Superior temporal gyrus (tissue), 1 donor: ENCODE measurements around the gene BRSK2.

Experiments
- DNase-seq: peaks from one replicate; pipeline ENCODE4 v3.0.0-alpha.2; 2016; ENCODE audit errors: extremely low spot score

The BRSK2 gene

DNA sequence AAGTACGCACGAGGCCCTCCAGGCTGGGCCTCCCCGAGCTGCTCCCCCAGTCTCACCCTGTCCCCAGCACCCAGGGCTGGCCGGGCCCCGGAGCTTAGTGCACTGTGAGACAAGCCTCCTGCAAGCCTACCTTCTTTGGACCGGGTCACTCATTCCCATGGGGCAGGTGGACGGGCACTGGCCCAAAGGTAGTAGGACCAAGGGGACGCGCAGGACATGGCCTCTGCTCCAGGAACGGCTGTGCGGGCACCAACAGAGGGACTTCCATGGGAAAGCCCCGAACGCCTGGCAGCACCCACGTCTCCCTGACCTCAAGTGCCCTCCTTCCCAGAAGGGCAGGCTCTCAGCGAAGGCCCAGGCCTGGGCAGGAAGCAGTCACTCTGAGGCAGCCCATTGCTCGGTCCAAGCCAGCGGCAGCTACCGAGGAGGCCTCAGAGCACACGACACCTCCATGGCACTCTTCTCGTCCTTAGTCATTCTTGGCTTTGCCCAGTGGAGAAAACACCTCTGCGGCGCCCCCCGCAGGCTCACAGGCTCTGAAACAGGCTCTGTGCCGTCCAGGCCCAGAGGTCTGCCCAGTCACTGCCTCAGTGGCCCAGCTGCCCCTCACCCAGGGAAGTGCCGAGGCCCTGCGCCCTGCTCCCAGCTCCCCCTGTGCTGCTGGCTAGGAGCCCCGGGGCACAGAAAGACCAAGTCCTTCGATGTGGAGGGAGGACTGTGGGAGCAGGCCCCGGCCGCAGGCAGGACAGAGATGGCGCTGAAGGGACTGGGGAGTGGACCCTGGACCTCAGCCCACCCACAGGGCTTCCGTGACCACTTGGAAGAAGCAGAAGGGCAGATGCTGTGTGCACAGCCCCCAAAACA, 93.1 kb downstream of the BRSK2 start:
- no peak for DNase-seq

DNA sequence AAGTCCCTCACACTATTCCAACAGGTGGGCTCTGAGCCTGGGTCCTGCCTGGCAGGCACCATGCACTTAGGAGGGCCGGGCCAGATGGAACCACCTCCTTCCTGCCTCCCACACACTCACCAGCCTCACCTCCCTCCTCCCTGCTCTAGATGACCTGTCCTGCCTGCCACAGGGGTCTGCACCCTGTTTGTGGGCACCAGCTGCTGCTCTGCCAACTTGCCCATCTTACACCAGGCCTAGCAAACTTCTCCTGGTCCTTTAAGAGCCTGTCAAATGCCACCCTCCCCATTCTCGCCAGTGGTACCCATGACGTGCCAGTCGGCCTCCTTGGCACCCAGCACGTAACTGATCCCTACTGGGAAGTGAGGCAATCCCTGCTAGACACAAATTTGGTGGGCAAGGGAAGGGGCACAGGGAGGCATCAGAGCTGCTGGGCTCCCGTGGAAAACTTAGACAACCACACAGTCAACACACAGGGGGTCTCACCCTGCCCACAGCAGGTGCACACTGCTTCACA, 93.8 kb downstream of the BRSK2 start:
- DNase-seq: no peak

DNA sequence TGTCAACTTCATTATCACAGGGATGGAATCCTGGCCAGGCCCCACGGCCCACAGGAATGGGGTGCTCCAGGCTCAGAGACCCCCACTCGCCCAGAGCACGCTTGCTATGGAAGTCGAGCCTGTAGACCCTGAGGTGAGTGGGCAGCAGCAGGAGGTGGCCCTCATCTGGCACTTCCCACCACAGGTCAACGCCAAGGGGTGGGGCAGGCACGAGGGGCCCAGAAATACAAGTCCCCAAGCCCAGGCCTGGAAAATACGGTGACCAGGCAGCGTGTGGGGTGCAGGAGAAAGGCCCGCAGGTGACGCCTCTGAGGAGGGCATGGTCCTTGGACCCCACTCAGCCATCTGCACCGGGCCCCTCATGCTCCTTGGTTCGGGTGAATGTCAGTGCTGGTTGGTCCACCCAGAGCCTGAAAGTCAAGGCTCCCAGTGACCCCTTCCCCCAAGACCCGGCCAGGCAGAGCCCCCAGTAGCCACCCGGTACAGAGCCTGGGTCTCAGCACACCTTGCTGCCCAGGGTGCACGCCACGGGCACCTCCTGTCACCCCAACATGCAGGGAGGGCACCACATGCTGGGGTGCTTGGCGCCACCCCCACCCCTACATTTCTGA, 94.4 kb downstream of the BRSK2 start:
- no peak for DNase-seq

DNA sequence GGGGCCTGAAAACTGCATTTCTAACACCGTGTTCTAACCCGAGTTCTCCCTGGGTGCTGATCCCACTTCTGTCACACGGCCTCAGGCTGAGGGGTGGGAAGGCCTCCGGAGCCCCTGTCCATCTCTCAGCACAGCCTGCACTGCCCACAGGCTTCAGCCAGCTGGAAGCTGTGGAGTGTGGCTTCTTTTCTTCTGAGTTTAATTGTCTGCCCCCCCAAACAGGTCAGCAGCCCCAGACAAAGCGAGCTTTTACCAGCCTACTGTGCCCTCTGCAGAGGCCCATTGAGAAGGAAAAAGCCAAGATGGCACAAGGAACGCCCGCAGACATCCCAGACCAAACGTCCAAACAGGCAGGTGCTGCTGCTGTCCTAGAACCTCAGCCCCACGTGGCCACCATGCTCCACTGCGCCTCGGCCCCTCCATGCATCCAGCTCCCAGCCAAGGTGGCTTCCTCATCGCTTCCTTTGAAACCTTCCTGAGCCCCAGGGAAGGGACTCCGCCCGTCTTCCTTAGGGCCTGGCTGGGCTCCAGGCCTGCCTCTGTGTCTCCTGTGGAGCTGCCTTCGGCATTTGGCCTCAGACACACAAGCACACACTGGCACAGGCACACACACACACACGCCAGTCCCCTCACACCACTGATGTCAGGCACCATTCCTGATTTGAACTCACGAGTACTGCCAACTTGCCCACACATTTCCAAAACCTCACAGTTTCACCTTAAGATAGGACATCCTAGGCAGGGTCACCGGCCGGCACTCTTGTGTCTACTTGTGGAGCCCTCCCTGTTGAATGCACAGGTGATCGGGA, 95.2 kb downstream of the BRSK2 start:
- no peak for DNase-seq

DNA sequence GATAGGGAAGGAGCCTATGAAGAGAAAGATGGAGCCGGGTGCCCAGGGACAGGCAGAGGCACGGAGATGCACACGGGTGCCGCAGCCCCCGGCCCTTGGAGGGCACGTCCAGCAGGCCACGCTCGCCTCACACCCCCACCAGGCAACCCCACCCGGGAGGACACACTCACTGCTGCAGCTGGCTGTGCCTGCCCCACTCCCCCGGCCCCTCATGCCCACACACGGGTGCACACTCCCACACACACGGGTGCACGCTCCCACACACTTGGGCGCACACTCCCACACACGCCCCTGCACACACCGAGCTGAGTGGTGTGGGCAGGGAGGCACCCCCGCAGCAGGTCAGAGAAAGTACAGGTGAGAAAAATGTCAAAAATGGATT, 95.8 kb downstream of the BRSK2 start:
- DNase-seq: no peak

DNA sequence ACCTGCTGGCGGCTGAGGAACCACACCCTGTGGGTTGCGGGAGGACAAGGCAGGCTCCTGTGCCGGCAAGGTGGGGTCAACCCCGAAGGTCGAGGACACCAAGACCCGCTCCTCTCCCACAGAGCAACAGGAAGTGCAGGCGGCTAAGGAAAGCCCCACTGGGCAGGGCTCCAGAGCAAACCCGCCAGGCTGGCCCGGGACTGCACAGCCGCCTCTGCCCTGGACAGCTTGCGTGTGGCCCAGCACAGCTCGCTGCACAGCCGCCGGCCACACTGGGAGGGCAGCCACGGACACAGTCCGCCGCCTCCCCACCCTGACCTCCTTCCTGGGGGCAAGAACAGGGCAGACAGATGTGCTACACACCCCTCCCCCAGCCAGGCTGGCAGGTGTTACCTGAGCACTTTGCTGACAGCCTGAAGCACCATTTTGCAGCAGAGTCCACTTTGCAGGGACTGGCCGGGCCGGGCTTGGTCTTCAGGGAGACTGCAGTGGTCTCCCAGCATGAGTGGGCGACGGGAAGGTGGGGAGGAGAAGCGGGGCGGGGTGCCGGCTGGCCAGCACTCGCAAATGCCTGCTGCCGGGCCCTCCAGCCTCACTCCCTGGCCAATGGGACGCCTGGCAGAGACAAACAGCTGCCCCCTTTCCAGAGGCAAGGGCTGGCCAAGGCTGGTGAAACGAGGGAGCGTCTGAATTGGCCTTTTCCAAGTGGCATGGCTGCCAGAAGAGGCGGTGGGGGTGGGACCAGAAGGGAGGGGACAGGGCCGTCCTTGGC, 96.5 kb downstream of the BRSK2 start, which contains the start of gene MOB2:
Gene MOB2 (minus strand): TSS at position 726 of the 772 bp plus-strand sequence. CDS start 223 bp downstream, at position 503.
- no peak for DNase-seq

DNA sequence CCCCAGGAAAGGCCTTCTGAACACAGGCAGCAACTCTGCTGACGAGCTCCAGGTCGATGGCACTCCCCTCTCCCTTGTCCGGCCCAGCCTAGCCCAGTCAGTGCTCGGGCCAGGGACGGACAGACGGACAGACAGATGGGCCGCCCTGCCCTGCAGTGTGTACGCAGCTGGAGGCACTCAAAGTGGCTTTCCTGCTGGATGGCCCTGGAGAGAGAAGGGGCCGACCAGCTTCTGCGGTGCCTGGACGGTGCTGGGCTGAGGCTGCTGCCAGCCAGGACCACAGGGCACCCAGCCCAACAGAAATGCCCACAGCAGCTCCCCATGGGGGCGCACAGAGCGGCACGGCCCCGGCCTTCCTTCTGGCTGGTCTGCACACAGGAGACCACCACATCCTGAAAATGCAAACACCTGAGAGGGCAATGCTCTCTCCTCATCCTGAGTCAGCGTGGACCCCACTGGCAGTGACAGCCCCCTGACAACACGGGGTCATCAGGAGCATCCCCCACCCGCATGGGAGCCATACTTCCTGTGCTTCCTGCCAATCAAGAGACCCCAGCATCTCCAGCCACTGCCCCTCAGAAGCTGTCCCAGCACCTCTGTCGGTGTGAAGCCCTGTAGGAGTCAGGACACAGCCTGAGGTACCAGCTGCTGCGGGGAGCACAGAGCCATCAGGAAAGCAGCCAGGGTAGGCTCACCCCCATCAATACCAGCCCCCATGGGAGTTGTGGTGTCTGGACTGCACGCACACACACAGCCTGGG, 97.5 kb downstream of the BRSK2 start:
- no peak for DNase-seq

DNA sequence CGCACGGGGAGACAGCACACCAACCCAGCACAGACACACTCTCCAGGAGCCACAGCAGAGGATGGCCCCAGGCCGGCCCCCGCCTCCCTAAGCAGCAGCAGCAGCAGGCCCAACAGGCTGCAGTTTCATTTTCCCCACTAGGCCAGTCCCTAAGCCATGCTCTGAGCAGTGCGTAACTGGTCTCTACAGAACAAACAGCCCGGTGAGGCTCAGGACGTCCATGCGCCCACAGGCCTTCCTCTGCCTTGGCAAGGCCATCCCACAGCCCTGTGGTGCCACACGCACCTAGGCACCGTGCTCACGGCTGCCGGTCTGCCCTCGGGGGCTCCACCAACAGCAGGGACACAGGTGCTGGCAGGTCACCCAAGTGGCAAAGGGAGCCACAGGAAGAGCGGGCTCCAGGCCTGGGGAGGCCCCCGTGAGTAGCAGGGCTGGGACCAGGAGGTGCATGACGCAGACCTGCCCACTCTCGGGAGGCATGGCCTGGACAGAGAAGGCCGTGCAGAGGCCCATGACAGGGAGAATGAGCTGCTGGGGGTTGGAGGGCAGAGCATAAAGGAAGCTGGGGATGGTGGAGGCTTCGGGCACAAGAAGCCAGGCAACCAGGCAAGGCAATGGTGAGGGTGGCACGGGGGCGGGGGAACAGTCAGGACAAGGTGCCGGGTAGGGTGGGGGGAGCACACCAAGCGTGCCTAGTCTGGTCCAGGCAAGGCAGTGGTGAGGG, 98.3 kb downstream of the BRSK2 start:
- DNase-seq: no peak

DNA sequence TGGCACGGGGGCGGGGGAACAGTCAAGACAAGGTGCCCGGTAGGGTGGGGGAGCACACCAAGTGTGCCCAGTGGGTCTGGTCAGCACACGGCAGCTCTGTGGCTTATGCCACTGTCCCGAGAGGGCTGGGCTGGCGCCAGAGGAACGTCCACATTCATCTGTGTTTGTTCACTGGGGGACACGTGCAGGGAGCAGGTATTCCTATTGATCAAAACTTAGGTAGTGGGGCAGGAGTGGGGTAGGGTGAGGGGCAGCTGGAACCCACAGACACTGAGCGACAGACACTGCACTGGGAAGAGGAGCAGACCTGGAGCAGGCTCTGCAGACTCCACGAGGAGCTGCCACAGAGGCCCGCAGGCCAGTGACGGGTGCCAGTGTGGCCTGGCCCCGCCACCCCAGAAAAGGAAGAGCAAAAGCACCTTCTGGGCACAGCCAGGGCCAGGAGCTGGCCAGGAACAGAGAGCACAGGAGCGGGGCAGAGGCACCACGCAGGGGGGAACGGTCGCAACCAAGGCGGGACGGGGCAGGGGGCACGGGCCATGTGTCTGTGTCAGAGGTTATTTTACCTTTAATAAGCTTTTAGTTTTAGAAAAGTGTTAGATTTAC, 98.9 kb downstream of the BRSK2 start:
- no peak for DNase-seq

DNA sequence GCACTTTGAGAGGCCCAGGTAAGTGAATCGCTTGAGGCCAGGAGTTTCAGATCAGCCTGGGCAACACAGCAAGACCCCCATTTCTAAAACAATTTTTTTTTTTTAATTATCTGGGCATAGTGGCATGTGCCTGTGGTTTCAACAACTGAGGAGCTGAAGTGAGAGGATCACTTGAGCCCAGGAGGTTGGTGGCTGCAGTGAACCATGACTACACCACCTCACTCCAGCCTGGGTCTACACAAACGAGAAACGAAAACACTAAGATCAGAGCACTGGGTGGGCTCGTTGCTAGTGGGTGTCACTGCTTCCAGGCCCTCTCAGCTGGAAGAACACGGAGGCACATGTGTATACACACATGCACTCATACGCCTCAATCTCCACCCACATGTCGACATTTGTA, 100.9 kb downstream of the BRSK2 start:
- no peak for DNase-seq

DNA sequence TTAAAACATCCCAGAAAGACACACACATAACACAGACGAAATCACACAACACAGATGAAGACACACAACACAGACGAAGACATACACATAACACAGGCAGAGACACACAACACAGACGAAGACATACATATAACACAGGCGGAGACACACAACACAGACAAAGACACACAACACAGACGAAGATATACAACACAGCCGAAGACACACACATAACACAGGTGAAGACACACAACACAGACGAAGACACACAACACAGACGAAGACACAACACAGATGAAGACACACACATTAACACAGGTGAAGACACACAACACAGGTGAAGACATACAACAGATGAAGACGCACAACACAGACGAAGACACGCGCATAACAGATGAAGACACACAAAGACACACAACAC, 101.6 kb downstream of the BRSK2 start:
- DNase-seq: no peak

DNA sequence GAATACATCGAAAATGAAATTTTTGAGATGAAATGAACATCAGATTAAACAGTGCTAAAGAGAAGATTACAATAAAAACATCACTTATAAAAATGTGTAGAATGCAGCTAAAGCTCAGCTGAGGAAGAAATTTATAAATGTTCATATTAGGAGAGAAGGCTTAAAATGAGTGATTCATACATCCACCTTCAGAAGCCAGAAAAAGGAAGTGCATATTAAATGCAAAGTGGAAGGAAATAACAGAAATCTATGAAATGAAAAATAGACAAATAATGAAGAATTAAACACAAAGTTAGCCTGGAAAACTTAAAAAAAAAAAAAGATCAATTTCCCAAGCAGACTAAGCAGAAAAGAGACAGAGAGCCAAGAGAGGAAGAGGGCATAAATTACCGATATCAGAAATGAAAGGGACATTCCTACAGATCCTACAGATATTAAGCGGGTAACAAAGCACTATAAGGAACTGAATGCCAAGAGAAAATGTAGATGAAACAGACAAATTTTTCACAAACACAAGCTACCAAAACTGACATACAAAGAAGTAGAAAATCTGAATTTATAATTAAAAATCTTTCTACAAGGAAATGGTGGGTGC, 104.0 kb downstream of the BRSK2 start:
- no peak for DNase-seq

DNA sequence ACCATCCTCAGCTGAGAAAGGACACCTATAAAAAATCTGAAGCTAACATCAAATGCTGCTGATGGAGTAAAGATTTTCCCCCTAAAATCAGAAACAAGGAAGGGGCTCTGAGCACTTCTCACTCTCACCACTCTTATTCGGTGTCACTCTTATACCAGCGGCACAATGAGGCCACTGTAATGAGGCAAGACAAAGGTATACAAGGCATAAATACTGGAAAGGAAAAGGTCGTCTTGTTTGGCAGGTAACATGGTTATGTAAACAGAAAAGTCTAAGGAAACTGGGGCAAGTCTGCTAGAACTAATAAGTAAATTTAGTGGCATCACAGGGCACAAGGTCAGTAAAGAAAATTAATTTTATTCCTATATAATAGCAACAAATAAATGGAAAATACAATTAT, 104.9 kb downstream of the BRSK2 start:
- no peak for DNase-seq

DNA sequence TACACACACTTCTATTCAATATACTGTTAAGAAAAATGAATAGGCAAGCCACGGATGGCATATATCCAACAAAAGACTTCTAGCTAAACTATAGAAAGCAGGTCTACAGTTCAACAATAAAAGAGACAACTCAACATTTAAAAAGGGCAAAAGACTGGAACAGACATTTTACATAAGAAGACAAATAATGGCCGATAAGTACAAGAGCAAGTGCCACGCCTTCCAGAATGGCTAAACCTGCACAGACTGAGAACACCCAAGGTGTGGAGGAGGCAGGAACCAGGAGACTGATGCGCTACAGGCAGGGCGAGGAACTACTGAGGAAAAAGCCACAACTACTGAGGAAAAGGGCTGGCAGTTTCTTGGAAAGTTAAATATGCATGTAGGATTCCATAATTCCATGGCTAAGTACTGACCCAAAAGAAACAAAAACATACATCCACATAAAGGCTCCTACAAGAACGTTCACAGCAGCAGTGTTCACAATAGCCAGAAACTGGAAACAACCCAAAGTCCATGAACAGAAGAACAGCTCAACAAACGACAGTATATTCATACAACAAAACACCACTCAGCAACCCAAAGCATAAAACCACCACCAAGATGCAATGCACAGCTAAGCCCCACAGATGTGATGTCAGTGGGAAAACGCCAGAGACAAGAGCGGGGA, 106.5 kb downstream of the BRSK2 start:
- DNase-seq: no peak

DNA sequence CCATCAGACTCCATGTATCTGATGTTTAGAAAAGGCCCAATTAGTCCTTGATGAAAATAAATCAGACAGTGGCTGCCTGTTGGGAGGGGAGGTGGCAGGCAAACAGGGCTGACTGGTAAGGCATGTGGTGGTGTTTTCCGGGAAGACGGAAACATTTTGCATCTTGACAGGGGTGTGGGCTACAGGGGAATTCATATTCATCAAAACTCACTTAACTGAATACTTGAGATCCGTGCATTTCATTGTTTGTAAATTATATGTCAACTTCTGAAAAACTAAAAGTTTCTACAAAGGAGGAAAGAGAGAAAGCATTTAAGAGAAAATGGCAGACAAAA, 107.0 kb downstream of the BRSK2 start:
- no peak for DNase-seq

DNA sequence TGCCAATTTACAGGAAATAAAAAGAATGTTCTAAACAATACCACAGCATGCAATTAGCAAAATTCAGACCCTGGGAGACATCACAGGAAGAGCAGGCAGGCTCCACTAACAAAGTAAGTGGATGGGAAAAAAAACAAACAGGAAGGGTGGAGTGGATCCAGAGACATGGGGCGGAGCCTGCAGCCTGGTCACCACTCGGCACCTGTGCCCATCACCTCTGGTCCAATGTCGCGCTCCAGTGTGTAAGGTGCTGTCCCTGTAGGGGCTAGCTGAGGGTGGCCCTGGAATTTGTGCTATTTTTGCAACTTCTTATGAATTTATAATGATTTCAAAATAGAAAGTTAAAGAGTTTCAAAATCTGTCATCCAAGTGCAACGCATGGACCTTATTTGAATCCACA, 107.9 kb downstream of the BRSK2 start:
- DNase-seq: no peak

DNA sequence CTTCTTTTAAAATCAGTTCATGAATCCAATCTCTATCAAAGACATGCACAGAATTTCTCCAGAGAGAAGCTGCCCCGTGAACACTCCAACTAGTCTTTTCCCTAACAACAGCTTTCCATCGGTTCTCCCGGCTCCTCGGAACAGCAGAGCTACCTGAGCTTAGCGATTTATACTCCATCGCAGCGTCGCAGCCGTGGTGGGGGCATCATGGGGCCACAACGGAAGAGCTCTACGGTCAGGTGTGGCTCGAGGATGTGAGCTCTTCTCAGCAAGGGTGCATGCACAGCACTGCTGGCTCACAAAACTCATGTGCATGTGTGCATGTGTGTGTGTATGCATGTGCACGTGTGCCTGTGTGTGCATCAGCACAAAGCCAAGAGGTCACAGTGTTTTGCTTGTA, 108.5 kb downstream of the BRSK2 start:
- DNase-seq: no peak

DNA sequence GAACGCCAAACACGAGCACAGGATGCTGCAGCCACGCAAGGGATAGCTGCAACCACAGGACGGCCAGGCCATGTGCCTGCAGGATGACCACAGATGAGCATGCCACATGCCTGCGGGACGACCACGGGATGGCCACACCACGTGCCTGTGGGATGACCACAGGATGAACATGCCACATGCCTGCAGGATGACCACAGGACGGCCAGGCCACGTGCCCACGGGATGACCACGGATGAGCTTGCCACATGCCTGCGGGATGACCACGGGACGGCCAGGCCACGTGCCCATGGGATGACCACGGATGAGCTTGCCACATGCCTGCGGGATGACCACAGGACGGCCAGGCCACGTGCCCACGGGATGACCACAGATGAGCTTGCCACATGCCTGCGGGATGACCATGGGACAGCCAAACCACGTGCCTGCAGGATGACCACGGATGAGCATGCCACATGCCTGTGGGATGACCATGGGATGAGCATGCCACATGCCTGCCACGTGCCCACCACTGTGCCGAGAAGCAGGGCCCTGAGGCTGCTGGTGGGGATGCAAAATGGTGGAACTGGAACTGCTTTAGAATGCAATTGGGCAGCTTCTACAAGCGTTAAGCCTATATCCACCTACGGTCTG, 109.6 kb downstream of the BRSK2 start:
- no peak for DNase-seq
